GM18951 (cell line): ENCODE measurements around the gene ZNF677.
"Not testable (repeated sequence)": the region's sequence is repeated elsewhere in the genome, so short reads cannot be mapped to it uniquely, and the experiment has no call there.

ENCODE experiments used
- POLR2A ChIP-seq: IDR thresholded peaks from 4 replicates; pipeline ENCODE4 v1.6.1; 2011; ENCODE audit warnings: mild to moderate bottlenecking; ENCODE audit not compliant: insufficient read length, insufficient read depth; ENCODE audit errors: extremely low read depth
- in situ Hi-C: fragments of 300-500 bp; cut with MboI; formaldehyde crosslinking; loops from one replicate; pipeline ENCODE4 v1.12.0; 2022; ENCODE audit warnings: low sequenced_read_pairs, mixed read lengths, inconsistent platforms; ENCODE audit not compliant: unreplicated experiment

ZNF677 gene

DNA sequence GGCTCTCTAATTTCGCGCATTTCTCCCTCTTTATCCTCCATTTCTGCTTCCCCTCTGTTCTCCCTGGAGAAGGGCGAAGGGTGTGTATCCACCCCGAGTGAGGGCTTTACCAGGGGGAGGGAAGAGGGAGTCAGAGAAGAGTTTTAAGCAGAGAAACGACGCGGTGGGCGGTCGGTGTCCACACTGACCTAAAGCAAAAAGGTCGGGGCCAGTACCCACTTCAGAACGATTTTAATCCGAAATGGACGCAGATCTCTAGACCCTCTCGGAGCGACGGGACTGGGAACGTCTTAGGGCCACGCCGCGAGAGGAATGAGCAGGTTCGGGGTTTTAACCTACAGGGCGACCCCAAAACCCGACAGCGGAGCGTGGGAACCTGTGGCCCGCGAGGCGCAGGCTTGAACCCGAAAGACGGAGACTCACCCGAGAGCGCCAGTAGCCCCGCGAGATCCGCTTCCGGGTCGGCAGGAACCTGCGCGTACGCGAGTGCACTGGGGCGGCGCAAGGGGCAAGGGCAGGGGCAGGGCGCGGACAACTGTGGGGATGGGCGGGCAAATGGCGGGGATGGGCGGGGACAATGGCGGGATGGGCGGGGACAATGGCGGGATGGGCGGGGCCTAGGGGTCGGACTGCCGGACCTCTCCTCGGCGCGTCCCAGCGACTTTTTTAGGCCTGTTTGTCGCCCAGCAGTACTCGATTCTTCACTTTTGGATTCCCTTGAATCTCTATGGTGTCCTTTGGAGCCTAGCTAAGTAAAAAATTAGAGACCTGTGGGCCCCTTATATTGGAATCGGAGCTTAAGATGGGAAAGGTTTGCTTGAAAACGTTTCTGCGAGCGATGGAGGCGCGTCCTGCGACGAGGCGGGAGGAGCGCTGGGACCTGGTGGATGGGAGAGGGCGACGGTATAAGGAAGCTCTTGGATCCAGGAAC is at the start of gene ZNF677:
ZNF677 (minus strand) TSS at position 463 of the 931 bp plus-strand sequence. CDS start 3,323 bp downstream, outside the sequence.
- in situ Hi-C loops, result no loop called here
- TF ChIP-seq POLR2A, result peak; percentile 40

DNA sequence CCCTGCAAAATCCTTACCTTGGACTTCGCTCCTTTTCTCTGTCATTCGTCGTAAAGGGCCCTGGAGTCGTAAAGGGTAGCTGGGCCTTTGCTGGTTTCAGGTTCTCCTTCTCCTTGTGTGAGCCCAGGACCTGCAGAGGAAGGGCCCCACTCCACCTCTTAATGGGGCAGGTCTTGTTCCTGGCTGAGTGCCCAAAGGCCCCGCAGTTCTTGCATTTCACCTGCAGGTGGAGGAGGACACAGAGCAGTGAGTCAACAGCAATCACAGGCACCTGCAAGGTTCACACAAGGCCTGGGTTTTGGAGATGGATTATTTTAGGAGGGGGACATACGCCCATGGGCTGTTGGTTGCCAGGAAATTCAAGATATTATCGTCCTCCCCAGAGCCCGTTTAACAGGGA is 46.7 kb upstream of the ZNF677 start:
- in situ Hi-C loops, result not testable (repeated sequence)

DNA sequence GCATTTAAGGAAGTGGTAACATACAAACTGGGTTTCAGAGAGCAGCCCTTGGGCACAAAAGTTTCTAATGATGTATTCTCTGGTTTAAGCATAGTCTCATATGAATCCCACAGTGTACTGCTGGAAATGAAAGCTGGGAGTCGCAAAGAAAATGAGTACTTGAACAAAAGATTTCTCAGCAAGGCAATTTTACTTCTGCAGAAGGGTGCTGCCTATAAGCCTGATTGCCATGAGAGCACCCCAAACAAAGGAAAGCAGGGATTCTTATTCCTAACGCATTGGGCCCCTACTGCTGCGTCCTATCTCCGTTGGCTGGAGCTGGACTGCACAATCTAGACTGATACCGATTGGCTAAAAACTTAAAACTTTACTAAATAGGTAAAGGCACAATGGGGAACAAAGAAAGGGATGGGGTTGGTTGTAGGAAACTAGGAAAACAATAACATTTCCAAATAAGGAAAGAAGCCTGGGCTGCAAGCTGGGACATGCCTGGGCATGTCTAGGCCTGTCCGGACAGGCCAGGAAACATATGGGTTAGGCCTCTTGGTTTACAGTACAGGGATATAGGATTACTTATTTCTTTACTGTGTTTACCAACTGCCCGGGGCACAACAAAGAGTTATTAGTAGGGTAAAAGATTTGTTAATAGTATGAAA is 40.2 kb upstream of the ZNF677 start:
- TF ChIP-seq POLR2A, result no peak
- in situ Hi-C loops, result no loop called here

DNA sequence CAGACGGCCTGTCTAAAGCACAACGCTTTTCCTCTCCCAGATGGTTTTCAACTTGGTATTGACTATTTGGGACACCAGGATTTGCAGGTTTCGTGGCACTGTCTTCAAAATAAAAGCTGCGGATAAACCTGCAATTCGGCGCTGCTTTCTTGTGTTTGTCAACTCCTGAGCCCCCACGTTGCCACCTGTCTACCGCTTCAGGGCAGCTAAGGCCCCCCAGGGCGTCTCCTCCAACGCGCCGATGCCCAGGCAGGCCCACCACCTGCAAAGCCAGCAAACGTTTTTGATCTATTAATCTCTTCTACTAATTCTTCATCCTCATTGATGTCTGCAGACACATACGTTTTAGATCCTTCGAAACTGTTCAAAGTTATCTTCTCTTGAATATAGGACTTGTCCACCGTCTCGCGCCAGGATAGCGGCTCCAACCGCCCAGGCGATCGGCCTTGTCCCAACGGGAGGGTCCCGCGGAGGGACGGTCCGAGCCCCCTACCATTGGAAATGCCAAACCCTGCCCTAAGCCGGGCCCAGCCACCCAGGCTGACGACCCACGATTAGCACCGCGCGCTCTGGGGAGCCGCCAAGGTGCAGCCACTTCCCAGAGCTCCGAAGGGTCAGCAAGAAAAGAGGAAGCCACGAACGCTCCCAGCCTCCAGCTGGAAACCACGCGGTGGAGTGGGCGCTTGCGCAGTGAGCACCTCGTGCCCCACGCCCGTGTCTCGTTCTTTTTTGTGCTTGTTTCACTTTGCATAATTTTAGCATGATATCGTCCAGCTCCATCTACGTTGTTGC is 36.3 kb upstream of the ZNF677 start:
- in situ Hi-C loops, result no loop called here
- TF ChIP-seq POLR2A, result no peak

DNA sequence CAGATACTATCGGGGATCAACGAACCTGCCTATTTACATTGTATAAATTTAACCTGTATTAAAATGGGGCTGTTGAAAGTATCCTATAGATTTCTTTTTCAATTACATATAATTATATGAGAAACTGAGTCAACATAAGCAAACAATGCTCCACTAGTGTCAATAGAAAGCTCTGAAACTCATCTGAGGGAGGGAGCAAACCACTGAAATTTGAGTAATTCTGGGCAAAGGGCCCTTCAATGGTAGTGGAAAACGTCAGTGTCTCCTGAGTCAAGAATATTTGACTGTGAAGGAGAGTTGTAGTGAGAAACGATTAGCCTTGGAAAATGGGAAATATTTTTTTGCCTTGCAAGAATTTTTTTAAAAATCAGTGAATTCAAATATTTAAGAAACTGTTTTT is 30.4 kb upstream of the ZNF677 start:
- no peak for TF ChIP-seq POLR2A
- in situ Hi-C loops, result no loop called here

DNA sequence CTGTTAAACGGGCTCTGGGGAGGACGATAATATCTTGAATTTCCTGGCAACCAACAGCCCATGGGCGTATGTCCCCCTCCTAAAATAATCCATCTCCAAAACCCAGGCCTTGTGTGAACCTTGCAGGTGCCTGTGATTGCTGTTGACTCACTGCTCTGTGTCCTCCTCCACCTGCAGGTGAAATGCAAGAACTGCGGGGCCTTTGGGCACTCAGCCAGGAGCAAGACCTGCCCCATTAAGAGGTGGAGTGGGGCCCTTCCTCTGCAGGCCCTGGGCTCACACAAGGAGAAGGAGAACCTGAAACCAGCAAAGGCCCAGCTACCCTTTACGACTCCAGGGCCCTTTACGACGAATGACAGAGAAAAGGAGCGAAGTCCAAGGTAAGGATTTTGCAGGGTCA is 27.3 kb upstream of the ZNF677 start:
- in situ Hi-C loops, result not testable (repeated sequence)

DNA sequence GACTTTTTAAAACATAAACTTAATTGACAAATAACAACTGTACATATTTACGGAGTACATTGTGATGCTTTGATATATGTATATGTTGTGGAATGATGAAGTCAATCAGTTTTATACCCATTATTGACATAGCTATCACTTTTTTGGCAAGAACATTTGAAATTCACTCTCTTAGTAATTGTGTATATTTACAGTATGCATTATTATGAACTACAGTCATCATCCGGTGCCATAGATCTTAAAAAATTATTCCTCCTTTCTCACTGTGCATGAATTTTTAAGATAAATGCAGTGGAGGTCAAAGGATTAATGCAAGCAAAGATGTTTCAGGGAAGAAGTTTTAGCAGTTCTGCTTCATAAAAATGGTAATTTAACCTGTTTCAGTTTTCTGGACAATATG is 20.8 kb upstream of the ZNF677 start:
- TF ChIP-seq POLR2A, result no peak
- in situ Hi-C loops, result loop anchor here (10.0 kb wide), 1 partner anchor 941 kb away; the partner anchor contains the start of gene ZNF610

DNA sequence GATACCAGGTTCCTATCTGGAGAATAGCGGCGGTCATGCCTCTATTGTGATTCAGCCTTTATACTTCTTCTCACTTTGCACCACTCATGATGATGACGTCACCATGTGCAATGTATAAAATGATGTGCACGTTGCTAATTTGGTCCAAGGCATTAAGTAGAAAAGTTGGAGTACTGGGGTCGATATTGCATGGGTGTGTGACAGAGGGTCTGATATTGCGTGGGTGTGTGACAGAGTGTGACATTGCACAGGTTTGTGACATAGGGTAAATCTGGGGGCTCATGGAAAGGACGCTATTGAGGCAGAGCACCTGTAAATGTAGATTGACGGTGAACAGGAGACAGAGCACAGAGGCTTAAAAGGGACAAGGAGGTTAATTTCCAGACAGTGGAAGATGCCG is 17.4 kb upstream of the ZNF677 start:
- in situ Hi-C loops, result loop anchor here (10.0 kb wide), 1 partner anchor 937 kb away; the partner anchor contains the start of gene ZNF610
- TF ChIP-seq POLR2A, result no peak

DNA sequence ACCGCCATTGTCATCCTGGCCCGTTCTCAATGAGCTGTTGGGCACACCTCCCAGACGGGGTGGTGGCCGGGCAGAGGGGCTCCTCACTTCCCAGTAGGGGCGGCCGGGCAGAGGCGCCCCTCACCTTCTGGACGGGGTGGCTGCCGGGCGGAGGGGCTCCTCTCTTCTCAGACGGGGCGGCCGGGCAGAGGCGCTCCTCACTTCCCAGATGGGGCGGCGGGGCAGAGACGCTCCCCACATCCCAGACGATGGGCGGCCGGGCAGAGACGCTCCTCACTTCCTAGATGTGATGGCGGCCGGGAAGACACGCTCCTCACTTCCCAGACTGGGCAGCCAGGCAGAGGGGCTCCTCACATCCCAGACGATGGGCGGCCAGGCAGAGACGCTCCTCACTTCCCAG is 15.2 kb upstream of the ZNF677 start:
- in situ Hi-C loops, result loop anchor here (10.0 kb wide), 1 partner anchor 935 kb away; the partner anchor contains the start of gene ZNF610

DNA sequence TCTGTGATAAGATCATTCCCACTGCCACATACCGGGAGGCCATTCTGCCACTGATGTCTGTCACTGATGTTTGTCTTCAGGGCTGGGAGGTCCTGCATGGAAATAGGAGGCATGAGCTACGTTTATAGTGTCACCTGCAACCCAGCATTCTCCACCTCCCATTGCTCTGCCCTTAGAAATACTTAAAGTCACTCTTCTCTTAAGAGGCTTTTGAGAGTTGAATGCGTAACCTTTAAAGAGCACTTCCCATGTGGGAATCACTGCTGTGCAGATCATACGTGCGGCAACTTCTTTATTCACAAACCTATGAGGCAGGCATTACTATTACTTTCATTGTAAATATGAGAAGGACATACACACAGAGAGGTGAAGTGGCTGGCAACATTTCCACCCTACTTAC is 12.9 kb upstream of the ZNF677 start, which contains the start of gene VN1R4:
VN1R4 (minus strand) TSS at position 101 of the 400 bp plus-strand sequence; CDS start at position 43, 58 bp downstream.
- in situ Hi-C loops, result not testable (repeated sequence)

DNA sequence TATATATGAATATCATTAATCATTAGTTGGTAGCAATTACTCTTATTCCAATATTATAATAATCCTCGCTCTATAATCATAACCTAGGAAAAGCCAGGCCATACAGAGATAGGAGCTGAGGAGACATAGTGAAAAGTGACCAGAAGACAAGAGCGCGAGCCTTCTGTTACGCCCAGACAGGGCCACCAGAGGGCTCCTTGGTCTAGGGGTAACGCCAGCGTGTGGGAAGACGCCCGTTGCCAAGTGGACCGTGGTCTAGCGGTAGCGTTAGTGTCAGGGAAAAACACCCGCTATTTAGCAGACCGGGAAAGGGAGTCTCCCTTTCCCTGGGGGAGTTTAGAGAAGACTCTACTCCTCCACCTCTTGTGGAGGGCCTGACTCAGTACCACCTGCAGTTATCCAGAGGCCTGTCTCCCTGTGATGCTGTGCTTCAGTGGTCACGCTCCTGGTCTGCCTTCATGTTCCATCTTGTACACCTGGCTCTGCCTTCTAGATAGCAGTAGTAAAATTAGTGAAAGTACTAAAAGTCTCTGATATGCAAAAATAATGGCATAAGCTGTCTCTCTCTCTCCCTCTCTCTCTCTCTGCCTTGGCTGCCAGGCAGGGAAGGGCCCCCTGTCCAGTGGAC is 3.2 kb upstream of the ZNF677 start, which contains the start of gene VN1R2:
VN1R2 (plus strand) TSS at position 578 of the 628 bp plus-strand sequence. CDS start 84 bp downstream, outside the sequence.
- in situ Hi-C loops, result not testable (repeated sequence)

DNA sequence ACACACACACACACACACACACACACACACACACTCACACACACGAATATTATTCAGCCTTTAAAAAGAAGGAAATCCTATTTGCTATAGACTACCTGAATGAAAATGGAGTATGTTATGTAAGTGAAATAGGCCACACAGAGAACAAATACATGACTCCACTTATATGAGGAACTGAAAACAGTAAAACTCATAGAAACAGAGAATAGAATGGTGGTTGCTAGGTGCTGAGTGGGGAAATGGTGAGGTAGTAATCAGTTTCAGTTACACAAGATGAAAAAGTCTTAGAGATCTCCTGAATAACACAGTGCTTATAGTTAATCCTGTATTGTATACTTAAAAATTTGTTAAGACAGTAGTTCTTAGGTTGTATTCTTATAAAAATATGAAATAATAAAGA is 8.2 kb downstream of the ZNF677 start:
- in situ Hi-C loops, result no loop called here

More for the DNA sequence above, 8.2 kb downstream of the ZNF677 start:
- TF ChIP-seq POLR2A, result no peak
